ENCODE results near the gene FXYD2. TPM values are rescaled to one million over a fixed set of nuclear protein-coding genes. Genes with fewer than 3 reads are reported as not detected.

The FXYD2 gene
- total and polyA plus RNA-seq, 9 of the 15 experiments (the other 6 are each of a cell fraction or from before 2014, with no cell fraction given) = not detected

GRCh38 chr11:117816846-117817367 lies 7.6 kb downstream of the FXYD2 start:
- Histone ChIP-seq H3K9me1 (ENCODE audit: control insufficient read depth, insufficient read depth, low read length) (peaks cover 2% of the 10 kb centered on the region), H3K4me2 (ENCODE audit: insufficient read depth, low read length) (no peak overlapping the region), H3K4me3 (no peak overlapping the region), H4K20me1 (replicated peaks; ENCODE audit: control insufficient read depth, insufficient read depth, low read length) (peaks cover 4% of the 10 kb centered on the region; the same call in 1 of the 2 replicates), H3K9me3 (replicated peaks; ENCODE audit: control insufficient read depth, insufficient read depth, low read depth, low read length) (no peaks in the 10 kb centered on the region), H3K36me3 (ENCODE audit: control insufficient read depth, insufficient read depth, low read length) (no peaks in the 10 kb centered on the region), H2AFZ (ENCODE audit: low read depth, low read length) (no peak overlapping the region), H3K9ac (ENCODE audit: insufficient read depth in 1 of 2, low read depth in 2 of 2, low read length in 2 of 2) (peak overlapping the region in 1 of 2 experiments; percentile 64; a peak in 1 of 4 replicates), H3K27ac (ENCODE audit: extremely low read depth, low read depth, low read length) (no peak overlapping the region), H3K4me1 (replicated peaks in 1 of 2; ENCODE audit: control insufficient read depth in 2 of 2, insufficient read depth in 2 of 2, low read length in 2 of 2) (peaks cover 0 to 24% of the 10 kb centered on the region in 2 experiments; a peak in 3 of 5 replicates), H3K27me3 (ENCODE audit: control insufficient read depth in 2 of 2, insufficient read depth in 2 of 2, low read length in 2 of 2) (peaks cover 0 to 7% of the 10 kb centered on the region in 2 experiments; a peak in 2 of 5 replicates), H3K79me2 (ENCODE audit: control insufficient read depth, insufficient read depth, low read length) (no peaks in the 10 kb centered on the region)
- ChIA-PET CTCF (ENCODE audit: low intra/inter-chr PET ratio) (interaction anchor here (0.9 to 4.0 kb wide), 5 partner anchors 9 to 391 kb away, joined by 4 to 52 read pairs (median 35); no protein-coding TSS in a partner anchor), POLR2A (interaction anchor here (1.0 to 1.7 kb wide), 3 partner anchors 91 to 130 kb away, joined by 3 to 4 read pairs (median 4); no protein-coding TSS in a partner anchor)
- in situ Hi-C loops (cut with MboI) = no loop called here
- ATAC-seq (no peak), FAIRE-seq (no peak), DNase-seq (ENCODE audit: extremely low read depth in 1 of 4, low spot score in 3 of 4) (no peak)
- intact Hi-C loops (cut with micrococcal nuclease) = loop anchor here (1.0 to 5.0 kb wide), 2 partner anchors 10 to 90 kb away; no protein-coding TSS in a partner anchor
- TF ChIP-seq POLR2H (tag; IDR thresholded peaks at IDR 0.05; ENCODE audit: low read depth) (no peak), THRB (CRISPR knock-in tag; conservative IDR thresholded peaks at IDR 0.05) (no peak), TBP (optimal IDR thresholded peaks at IDR 0.05; ENCODE audit: low read depth, low read length) (no peak), SAP30 (IDR thresholded peaks at IDR 0.05; ENCODE audit: borderline replicate concordance, insufficient read depth, low read depth, low read length, poor library complexity, severe bottlenecking) (no peak), ZBTB11 (CRISPR knock-in tag; IDR thresholded peaks at IDR 0.05) (no peak)
- BruUV-seq (replicated peaks) = no TSS peak
- WGBS (ENCODE audit: insufficient coverage, low coverage, missing lambda C conversion rate) = 55% methylated on average over 4 of the region's 5 CpGs
